Measurements from ENCODE around the gene SYNGR3. TPM values are rescaled to one million over a fixed set of nuclear protein-coding genes. Genes with fewer than 3 reads are reported as not detected.

Gene SYNGR3
- total RNA-seq, 1 donor from 2014 or later: 8.3 TPM

DNA sequence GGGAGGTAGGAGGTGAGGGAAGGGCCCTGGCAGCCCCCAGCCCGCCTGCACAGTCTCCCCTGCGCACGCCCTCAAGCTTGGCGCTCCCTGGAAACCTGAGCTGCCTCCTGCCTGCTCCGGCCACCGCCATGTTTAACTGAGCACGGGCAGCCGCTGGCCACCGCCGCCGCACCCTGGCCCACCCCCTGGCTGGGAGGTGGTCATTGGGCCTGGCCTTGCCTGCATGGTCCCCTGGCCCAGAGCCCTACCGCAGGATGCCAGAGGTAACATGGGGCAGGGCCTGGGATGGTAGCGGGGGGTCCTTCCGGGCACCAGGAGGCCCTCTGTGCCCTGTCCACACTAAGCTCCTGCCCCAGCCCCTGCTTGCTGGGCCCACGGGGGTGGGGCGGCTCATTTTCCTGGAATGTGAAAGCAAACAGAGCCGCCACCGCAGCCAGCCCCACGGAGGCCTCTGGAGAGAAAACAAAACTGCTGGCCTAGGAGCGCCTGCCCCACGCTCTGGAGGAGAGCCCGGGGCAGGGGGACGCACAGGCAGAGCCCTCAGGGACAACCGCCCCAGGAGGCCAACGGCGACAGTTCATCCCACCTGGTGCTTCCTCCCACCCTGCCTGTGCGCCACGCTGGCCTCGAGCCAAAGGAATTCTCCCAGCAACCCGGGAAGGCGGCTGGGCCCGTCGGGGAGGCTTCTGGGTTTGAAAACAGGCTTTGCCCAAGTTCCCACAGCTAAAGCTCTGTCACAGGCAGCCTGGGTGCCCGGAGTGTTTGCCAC, 45.8 kb downstream of the SYNGR3 start:
- peak overlapping the region; percentile 23 to 40 for H3K4me3 ChIP-seq
- intact Hi-C loops (cut with DNase I): no loop called here
- H3K36me3 ChIP-seq: no peaks in the 10 kb centered on the region
- peaks cover 94% of the 10 kb centered on the region for H3K4me1 ChIP-seq
- H3K9me3 ChIP-seq: no peaks in the 10 kb centered on the region
- H3K27ac ChIP-seq: peak overlapping the region; percentile 91
- TF ChIP-seq POLR2AphosphoS5 (IDR thresholded peaks at IDR 0.05; ENCODE audit: insufficient read depth in 1 of 2, low read depth in 1 of 2) (peak in 1 of 2 donors; percentile 71), POLR2A (IDR thresholded peaks at IDR 0.05) (no peak)
- TF ChIP-seq, protein P1, sequence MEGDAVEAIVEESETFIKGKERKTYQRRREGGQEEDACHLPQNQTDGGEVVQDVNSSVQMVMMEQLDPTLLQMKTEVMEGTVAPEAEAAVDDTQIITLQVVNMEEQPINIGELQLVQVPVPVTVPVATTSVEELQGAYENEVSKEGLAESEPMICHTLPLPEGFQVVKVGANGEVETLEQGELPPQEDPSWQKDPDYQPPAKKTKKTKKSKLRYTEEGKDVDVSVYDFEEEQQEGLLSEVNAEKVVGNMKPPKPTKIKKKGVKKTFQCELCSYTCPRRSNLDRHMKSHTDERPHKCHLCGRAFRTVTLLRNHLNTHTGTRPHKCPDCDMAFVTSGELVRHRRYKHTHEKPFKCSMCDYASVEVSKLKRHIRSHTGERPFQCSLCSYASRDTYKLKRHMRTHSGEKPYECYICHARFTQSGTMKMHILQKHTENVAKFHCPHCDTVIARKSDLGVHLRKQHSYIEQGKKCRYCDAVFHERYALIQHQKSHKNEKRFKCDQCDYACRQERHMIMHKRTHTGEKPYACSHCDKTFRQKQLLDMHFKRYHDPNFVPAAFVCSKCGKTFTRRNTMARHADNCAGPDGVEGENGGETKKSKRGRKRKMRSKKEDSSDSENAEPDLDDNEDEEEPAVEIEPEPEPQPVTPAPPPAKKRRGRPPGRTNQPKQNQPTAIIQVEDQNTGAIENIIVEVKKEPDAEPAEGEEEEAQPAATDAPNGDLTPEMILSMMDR (IDR thresholded peaks at IDR 0.05): no peak
- no peaks in the 10 kb centered on the region for H3K27me3 ChIP-seq
- no peak for DNase-seq (ENCODE audit: extremely low spot score in 2 of 2)

DNA sequence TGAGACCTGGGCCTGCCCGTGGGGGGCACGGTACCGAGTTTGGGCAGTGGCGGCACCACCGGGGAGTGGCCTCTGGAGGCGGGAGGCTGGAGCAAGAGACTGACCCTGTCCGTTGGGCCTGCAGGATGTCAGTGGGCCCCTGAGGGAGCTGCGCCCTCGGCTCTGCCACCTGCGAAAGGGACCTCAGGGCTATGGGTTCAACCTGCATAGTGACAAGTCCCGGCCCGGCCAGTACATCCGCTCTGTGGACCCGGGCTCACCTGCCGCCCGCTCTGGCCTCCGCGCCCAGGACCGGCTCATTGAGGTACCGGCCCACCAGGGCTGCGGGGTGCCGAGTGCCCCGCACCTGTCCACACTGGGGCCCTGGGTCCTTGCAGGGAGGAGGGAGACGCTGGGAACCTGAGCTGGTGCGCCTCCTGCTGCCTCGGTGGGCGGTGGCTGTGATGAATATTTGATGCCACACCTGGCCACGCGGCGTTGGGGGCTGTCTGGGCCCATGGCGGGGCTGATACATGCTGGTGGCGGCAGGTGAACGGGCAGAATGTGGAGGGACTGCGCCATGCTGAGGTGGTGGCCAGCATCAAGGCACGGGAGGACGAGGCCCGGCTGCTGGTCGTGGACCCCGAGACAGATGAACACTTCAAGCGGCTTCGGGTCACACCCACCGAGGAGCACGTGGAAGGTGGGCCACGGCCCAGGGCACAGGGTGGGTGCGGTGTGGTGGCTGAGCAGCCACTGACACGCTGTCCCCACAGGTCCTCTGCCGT, 46.6 kb downstream of the SYNGR3 start:
- H3K9me3 ChIP-seq: no peaks in the 10 kb centered on the region
- DNase-seq (ENCODE audit: extremely low spot score in 2 of 2): no peak
- H3K36me3 ChIP-seq: no peaks in the 10 kb centered on the region
- no peaks in the 10 kb centered on the region for H3K27me3 ChIP-seq
- peak overlapping the region; percentile 23 to 40 for H3K4me3 ChIP-seq
- intact Hi-C loops (cut with DNase I): no loop called here
- TF ChIP-seq, protein P1 (IDR thresholded peaks at IDR 0.05): no peak
- TF ChIP-seq POLR2AphosphoS5 (IDR thresholded peaks at IDR 0.05; ENCODE audit: insufficient read depth in 1 of 2, low read depth in 1 of 2) (no peak), POLR2A (IDR thresholded peaks at IDR 0.05) (no peak)
- H3K27ac ChIP-seq: peak overlapping the region; percentile 91
- H3K4me1 ChIP-seq: peaks cover 94% of the 10 kb centered on the region

DNA sequence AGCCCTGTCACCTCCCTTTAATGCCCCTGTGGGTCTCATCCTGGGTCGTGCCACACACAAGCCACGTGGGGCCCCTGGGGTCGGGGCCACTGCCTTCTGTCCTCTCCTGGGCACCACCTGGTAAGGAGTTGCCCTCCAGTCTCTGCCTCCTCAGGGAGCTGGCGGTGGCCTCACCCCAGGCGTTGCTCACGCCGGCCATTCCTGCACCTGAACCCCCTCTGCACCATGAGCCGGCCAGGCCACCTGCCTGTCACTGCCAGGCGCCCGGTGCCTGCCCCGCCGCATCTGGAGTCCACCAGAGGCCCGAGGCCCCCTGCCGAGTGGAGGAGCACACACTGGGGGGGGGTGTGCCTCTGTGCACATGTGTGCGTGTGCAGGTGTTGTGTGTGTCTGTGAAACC, 47.3 kb downstream of the SYNGR3 start:
- H3K27me3 ChIP-seq: no peaks in the 10 kb centered on the region
- no peaks in the 10 kb centered on the region for H3K36me3 ChIP-seq
- no peak overlapping the region for H3K4me3 ChIP-seq
- peak overlapping the region; percentile 91 for H3K27ac ChIP-seq
- no peaks in the 10 kb centered on the region for H3K9me3 ChIP-seq
- no peak for TF ChIP-seq POLR2AphosphoS5 (IDR thresholded peaks at IDR 0.05; ENCODE audit: insufficient read depth in 1 of 2, low read depth in 1 of 2)
- TF ChIP-seq POLR2A (IDR thresholded peaks at IDR 0.05): no peak
- TF ChIP-seq, protein P1 (IDR thresholded peaks at IDR 0.05): no peak
- H3K4me1 ChIP-seq: peaks cover 93% of the 10 kb centered on the region
- DNase-seq (ENCODE audit: extremely low spot score in 2 of 2): no peak
- intact Hi-C loops (cut with DNase I): no loop called here

DNA sequence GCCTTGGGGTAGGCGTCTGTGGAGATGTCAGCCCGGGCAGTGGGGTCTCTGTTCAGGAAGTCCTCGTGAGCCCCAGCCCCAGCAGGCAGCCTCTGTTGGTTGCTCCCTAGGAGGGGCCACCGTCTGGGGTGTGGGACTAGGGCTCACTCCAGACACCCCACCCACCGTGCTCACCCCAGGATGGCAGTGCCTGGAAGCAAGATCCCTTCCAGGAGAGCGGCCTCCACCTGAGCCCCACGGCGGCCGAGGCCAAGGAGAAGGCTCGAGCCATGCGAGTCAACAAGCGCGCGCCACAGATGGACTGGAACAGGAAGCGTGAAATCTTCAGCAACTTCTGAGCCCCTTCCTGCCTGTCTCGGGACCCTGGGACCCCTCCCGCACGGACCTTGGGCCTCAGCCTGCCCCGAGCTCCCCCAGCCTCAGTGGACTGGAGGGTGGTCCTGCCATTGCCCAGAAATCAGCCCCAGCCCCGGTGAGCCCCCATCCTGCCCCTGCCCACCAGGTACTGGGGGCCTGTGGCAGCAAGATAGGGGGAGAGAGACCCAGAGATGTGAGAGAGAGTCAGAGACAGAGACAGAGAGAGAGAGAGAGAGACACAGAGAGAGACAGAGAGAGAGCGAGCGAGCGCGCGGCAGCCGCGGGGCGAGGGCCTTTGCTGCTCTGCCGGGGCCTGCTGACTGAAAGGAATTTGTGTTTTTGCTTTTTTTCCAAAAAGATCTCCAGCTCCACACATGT, 48.0 kb downstream of the SYNGR3 start:
- peaks cover 93% of the 10 kb centered on the region for H3K4me1 ChIP-seq
- no peak for DNase-seq (ENCODE audit: extremely low spot score in 2 of 2)
- TF ChIP-seq POLR2AphosphoS5 (IDR thresholded peaks at IDR 0.05; ENCODE audit: insufficient read depth in 1 of 2, low read depth in 1 of 2) (peak in 1 of 2 donors; percentile 59), POLR2A (IDR thresholded peaks at IDR 0.05) (peak in 1 of 2 donors; percentile 16)
- TF ChIP-seq, protein P1 (IDR thresholded peaks at IDR 0.05): no peak
- H3K27me3 ChIP-seq: no peaks in the 10 kb centered on the region
- peak overlapping the region; percentile 91 for H3K27ac ChIP-seq
- no peaks in the 10 kb centered on the region for H3K36me3 ChIP-seq
- H3K4me3 ChIP-seq: peak overlapping the region in 1 of 2 donors; percentile 18
- intact Hi-C loops (cut with DNase I): no loop called here
- no peaks in the 10 kb centered on the region for H3K9me3 ChIP-seq
